ENCODE measurements around the gene PLEKHG5. TPM values are rescaled to one million over a fixed set of nuclear protein-coding genes. Genes with fewer than 3 reads are reported as not detected.

The PLEKHG5 gene
- total RNA-seq, 1 donor, result 11.2 TPM

DNA sequence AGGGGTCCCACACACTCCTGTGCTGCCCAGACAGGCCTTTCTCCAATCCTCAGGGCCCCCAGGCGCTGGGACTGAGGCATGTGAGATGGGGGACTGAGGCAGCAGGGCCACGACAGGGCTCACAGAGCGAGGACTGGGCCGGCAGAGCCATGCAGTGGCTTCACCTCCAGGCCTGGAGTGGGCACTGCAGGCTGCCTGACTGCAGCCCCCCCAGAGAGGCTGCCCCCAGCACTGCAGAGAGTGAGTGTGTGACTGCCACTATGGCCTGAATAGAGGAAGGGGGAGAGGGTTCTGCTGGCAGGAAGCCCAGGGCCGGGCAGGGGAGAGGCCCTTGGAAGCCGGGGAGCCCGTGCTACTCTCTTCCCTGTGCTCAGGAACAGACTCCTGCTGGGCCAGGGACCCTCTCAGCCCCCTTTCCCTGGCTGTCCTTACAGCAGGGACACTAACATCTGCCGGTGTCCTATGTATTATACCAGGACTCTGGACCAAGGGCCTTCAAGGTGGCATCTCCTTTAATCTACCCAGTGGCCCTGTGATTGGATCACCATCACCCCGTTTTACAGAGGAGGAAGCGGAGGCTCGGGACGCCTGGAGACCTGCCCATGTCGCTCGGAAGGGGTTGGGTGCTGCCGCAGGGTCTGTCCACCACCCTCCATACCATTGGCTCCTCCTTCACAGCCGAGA, 20.2 kb upstream of the PLEKHG5 start:
- DNase-seq (ENCODE audit: low read depth), result no peak
- TF ChIP-seq, protein P1, sequence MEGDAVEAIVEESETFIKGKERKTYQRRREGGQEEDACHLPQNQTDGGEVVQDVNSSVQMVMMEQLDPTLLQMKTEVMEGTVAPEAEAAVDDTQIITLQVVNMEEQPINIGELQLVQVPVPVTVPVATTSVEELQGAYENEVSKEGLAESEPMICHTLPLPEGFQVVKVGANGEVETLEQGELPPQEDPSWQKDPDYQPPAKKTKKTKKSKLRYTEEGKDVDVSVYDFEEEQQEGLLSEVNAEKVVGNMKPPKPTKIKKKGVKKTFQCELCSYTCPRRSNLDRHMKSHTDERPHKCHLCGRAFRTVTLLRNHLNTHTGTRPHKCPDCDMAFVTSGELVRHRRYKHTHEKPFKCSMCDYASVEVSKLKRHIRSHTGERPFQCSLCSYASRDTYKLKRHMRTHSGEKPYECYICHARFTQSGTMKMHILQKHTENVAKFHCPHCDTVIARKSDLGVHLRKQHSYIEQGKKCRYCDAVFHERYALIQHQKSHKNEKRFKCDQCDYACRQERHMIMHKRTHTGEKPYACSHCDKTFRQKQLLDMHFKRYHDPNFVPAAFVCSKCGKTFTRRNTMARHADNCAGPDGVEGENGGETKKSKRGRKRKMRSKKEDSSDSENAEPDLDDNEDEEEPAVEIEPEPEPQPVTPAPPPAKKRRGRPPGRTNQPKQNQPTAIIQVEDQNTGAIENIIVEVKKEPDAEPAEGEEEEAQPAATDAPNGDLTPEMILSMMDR (IDR thresholded peaks at IDR 0.05; ENCODE audit: insufficient read depth, low read depth, low read length), result no peak
- no peak overlapping the region for H3K4me3 ChIP-seq (ENCODE audit: low read depth, low read length)

DNA sequence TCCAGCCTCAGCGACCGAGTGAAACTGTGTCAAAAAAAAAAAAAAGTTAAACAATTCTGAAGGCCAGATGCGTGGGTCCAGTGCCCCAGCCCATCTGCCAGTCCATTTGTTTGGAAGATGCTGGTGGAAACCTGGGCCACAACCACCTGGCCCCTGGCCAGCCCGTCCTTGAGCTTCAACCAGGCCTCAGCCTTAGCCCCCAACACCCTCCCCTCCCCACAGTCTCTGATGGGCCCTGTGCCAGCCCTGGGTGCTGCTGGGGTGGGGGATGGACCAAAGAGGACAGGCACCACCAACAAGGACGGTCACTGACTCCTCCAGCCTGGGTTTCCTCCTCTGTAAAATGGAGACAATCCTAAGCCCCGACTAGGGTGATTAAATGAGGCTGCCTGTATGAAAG, 19.6 kb upstream of the PLEKHG5 start:
- TF ChIP-seq, protein P1 (IDR thresholded peaks at IDR 0.05; ENCODE audit: insufficient read depth, low read depth, low read length), result no peak
- no peak for DNase-seq (ENCODE audit: low read depth)
- H3K4me3 ChIP-seq (ENCODE audit: low read depth, low read length), result no peak overlapping the region

DNA sequence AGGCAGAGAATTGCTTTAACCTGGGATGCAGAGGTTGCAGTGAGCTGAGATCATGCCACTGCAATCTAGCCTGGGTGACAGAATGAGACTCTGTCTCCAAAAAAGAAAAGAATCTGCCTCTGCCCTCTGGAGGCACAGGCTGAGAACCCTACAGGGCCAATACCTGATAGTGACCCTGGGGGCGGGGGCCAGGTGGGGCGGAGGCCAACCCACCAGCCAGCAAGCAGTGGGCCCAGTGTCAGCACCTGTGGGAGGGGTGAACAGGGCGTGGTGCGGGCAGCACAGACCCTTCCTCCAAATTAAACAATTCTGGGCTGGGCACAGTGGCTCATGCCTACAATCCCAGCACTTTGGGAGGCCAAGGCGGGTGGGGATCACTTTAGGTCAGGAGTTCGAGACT, 19.0 kb upstream of the PLEKHG5 start:
- no peak for DNase-seq (ENCODE audit: low read depth)
- H3K4me3 ChIP-seq (ENCODE audit: low read depth, low read length), result no peak overlapping the region
- TF ChIP-seq, protein P1 (IDR thresholded peaks at IDR 0.05; ENCODE audit: insufficient read depth, low read depth, low read length), result no peak

DNA sequence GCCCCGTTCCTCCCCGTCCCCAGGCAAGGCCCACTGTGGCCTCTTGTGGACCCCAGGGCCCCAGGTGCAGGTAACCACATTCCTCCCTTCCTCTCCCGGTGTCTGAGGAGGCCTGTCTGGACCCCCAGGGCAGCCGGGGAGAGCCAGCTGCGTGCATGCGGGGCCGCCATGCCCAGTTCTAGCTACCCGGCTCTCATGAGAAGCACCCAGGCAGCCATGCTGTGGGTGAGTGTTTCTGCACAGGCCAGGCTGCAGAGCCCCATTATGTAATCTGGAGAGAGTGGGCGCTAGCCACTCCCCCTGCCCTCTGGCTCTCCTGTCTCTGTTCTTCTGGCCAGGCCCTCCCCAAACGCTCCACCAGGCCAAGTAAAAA, 18.4 kb upstream of the PLEKHG5 start:
- no peak overlapping the region for H3K4me3 ChIP-seq (ENCODE audit: low read depth, low read length)
- no peak for DNase-seq (ENCODE audit: low read depth)
- TF ChIP-seq, protein P1 (IDR thresholded peaks at IDR 0.05; ENCODE audit: insufficient read depth, low read depth, low read length), result no peak

DNA sequence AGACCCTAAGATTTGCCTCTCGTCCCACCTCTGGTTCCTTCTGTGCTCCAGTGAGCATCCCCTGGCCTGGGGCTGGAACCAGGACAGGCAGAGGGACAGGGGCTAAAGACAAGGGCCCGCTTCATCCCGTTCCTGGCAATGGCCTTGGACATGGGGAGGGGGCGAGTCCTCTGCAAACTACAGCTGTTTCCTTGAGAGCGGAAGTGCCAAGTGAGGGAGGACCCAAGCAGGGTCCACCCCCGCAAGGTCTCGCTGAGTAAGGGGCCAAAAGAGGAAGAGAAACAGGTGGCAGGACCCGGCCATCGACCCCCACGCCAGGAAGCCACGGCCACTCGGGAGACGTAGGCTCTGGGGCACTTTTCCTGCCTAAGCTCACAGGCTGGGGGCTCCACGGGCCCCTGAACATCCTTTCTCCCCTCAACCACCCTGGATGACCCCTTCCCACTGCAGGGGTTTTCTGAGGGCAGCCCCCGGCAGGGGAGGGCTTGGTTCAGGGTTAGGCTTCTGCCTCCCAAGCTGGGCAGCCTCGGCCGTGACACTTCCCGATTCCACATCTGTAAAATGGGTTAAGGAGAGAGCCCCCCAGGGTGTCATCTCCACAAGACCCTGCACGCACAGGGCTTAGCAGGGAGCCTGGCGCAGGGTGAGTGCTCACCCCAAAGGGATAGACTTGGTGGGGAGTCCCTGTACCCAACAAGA, 17.9 kb upstream of the PLEKHG5 start:
- no peak overlapping the region for H3K4me3 ChIP-seq (ENCODE audit: low read depth, low read length)
- no peak for DNase-seq (ENCODE audit: low read depth)
- TF ChIP-seq, protein P1 (IDR thresholded peaks at IDR 0.05; ENCODE audit: insufficient read depth, low read depth, low read length), result no peak

DNA sequence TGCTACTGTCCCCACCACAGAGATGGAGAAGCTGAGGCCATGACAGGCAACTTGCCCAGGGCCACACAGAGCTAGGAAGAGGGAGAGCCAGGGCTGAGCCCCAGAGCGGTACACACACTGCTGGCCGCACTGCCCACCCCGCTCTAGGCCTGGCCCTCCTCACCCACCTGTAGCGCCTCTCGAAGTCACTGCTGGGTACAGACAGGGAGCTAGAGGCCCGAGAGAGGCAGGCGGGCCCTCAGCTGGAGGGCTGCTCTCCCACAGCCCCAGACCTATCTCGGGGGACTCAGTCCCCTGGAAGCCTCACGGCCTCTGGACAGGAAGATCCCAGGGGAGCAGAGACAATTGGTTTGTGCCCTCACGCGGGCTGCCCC, 17.3 kb upstream of the PLEKHG5 start:
- TF ChIP-seq, protein P1 (IDR thresholded peaks at IDR 0.05; ENCODE audit: insufficient read depth, low read depth, low read length), result no peak
- no peak overlapping the region for H3K4me3 ChIP-seq (ENCODE audit: low read depth, low read length)
- no peak for DNase-seq (ENCODE audit: low read depth)
